Measurements from ENCODE around the gene MAP4.

DNA sequence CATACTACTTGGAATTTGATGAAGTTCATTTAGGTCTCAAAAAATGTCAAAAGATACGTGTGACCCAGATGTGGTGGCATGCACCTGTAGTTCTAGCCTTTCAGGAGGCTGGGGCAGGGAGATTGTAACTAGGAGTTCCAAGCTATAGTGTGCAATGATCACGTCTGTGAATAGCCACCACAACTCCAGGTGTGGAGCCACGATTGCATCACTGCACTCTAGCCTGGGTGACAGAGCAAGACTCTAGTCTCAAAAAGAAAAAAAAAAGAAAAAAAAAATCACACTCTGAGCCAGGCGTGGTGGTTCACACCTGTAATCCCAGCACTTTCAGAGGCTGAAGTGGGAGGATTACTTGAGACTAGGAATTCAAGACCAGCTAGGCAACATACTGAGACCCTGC lies 14.2 kb downstream of the MAP4 start:
- no peak for TF ChIP-seq EZH2 (IDR thresholded peaks at IDR 0.05; ENCODE audit: insufficient read depth, poor library complexity, severe bottlenecking)
- TF ChIP-seq EZH2phosphoT487 (IDR thresholded peaks at IDR 0.05; ENCODE audit: insufficient read depth, low read depth), result no peak

Data from GM23248 (cell line).